WTC11 (cell line): ENCODE data around the gene IQSEC1. TPM values are rescaled to one million over a fixed set of nuclear protein-coding genes. Genes with fewer than 3 reads are reported as not detected.

Experiments
- ATAC-seq: fragments of 200-7000 bp; cut with Tn5 transposase; 2 replicates; pipeline ENCODE4 v1.10.0; 2021; ENCODE audit warnings: mild to moderate bottlenecking, moderate library complexity
- CTCF ChIA-PET: fragments of 300-600 bp; sonication (Branson Sonifier 250); formaldehyde crosslinking; loops from one replicate; lab custom pipeline; 2021; ENCODE audit warnings: antibody characterized with exemption; lab: Charles Lee
- POLR2A ChIA-PET: fragments of 350-600 bp; sonication (Branson Sonifier 250); formaldehyde crosslinking; loops from one replicate; lab custom pipeline; 2021; ENCODE audit warnings: antibody characterized with exemption; lab: Charles Lee
- DNase-seq: peaks from one replicate; pipeline ENCODE4 v3.0.0; 2021; ENCODE audit warnings: low spot score
- H3K27ac Mint-ChIP-seq: 2 replicates; pipeline ENCODE4 v1.8.0; 2021; ENCODE audit warnings: mixed read lengths
- H3K27me3 Mint-ChIP-seq: 2 replicates; pipeline ENCODE4 v1.8.0; 2021; ENCODE audit warnings: low read depth, mild to moderate bottlenecking, moderate library complexity, mixed read lengths
- H3K36me3 Mint-ChIP-seq: 2 replicates; pipeline ENCODE4 v1.8.0; 2021; ENCODE audit warnings: mixed read lengths
- H3K4me1 Mint-ChIP-seq: 2 replicates; pipeline ENCODE4 v1.8.0; 2022; ENCODE audit warnings: mixed read lengths
- H3K4me3 Mint-ChIP-seq: 2 replicates; pipeline ENCODE4 v1.8.0; 2021; ENCODE audit warnings: mild to moderate bottlenecking, moderate library complexity, mixed read lengths
- H3K9me3 Mint-ChIP-seq: 2 replicates; pipeline ENCODE4 v1.8.0; 2021; ENCODE audit warnings: mixed read lengths
- CREM ChIP-seq: sonication (generic); formaldehyde crosslinking; IDR thresholded peaks from 2 replicates; pipeline ENCODE4 v1.8.1; 2022; ENCODE audit warnings: mild to moderate bottlenecking, missing genetic modification reagents, moderate library complexity
- ELF4 ChIP-seq: sonication (generic); formaldehyde crosslinking; IDR thresholded peaks from 2 replicates; pipeline ENCODE4 v1.8.1; 2022; ENCODE audit warnings: low read depth, mild to moderate bottlenecking, moderate library complexity, missing genetic modification reagents
- ETV6 ChIP-seq: sonication (generic); formaldehyde crosslinking; IDR thresholded peaks from 2 replicates; pipeline ENCODE4 v1.8.1; 2022; ENCODE audit warnings: mild to moderate bottlenecking, missing genetic modification reagents
- MXD4 ChIP-seq: fragments of 250-450 bp; sonication (Bioruptor Pico); IDR thresholded peaks from 2 replicates; pipeline ENCODE4 v1.8.0; 2021; ENCODE audit warnings: mild to moderate bottlenecking, moderate library complexity, borderline replicate concordance
- PRRX2 ChIP-seq: fragments of 250-450 bp; sonication (Bioruptor Pico); IDR thresholded peaks from 2 replicates; pipeline ENCODE4 v1.8.0; 2021; ENCODE audit warnings: mild to moderate bottlenecking
- ZNF219 ChIP-seq: sonication (generic); formaldehyde crosslinking; IDR thresholded peaks from 2 replicates; pipeline ENCODE4 v1.8.0; 2023; ENCODE audit warnings: missing genetic modification reagents, mild to moderate bottlenecking, borderline replicate concordance
- ZNF263 ChIP-seq: sonication (generic); formaldehyde crosslinking; IDR thresholded peaks from 2 replicates; pipeline ENCODE4 v1.8.1; 2022; ENCODE audit warnings: low read depth, mild to moderate bottlenecking, moderate library complexity, missing genetic modification reagents
- ZNF416 ChIP-seq: fragments of 250-450 bp; sonication (Bioruptor Pico); IDR thresholded peaks from 2 replicates; pipeline ENCODE4 v1.9.0; 2021; ENCODE audit warnings: mild to moderate bottlenecking, inconsistent platforms
- ZNF423 ChIP-seq: fragments of 250-450 bp; sonication (Bioruptor Pico); IDR thresholded peaks from 2 replicates; pipeline ENCODE4 v2.1.2; 2022; ENCODE audit warnings: mild to moderate bottlenecking, moderate library complexity
- ZNF671 ChIP-seq: fragments of 250-450 bp; sonication (Bioruptor Pico); IDR thresholded peaks from 2 replicates; pipeline ENCODE4 v1.8.0; 2021; ENCODE audit warnings: mild to moderate bottlenecking
- total RNA-seq: library from RNA; stranded (reverse); gene quantifications from 3 replicates; pipeline ENCODE4 v1.2.3, GENCODE V29; 2021
- TF ChIP-seq, protein P1 (sequence below): fragments of 250-450 bp; sonication (Bioruptor Pico); IDR thresholded peaks from 2 replicates; pipeline ENCODE4 v1.9.0; 2021; ENCODE audit warnings: mild to moderate bottlenecking, borderline replicate concordance
- TF ChIP-seq, protein P2 (sequence below): sonication (generic); formaldehyde crosslinking; IDR thresholded peaks from 2 replicates; pipeline ENCODE4 v1.8.0; 2023; ENCODE audit warnings: mild to moderate bottlenecking, missing genetic modification reagents
- TF ChIP-seq, protein P3 (sequence below): sonication (generic); formaldehyde crosslinking; IDR thresholded peaks from 2 replicates; pipeline ENCODE4 v1.8.0; 2023; ENCODE audit warnings: missing genetic modification reagents
- TF ChIP-seq, protein P4 (sequence below): sonication (generic); formaldehyde crosslinking; IDR thresholded peaks from 2 replicates; pipeline ENCODE4 v1.8.1; 2023; ENCODE audit warnings: mild to moderate bottlenecking, missing genetic modification reagents, moderate library complexity
- TF ChIP-seq, protein P5 (sequence below): fragments of 250-450 bp; sonication (Bioruptor Pico); IDR thresholded peaks from 2 replicates; pipeline ENCODE4 v1.9.0; 2021; ENCODE audit warnings: moderate library complexity, mild to moderate bottlenecking, inconsistent platforms, borderline replicate concordance
- TF ChIP-seq, protein P6 (sequence below): sonication (generic); formaldehyde crosslinking; IDR thresholded peaks from 2 replicates; pipeline ENCODE4 v1.8.1; 2022; ENCODE audit warnings: missing genetic modification reagents, borderline replicate concordance

IQSEC1 gene
- total RNA-seq, 1 experiment from 2014 or later: 35.0 TPM

DNA sequence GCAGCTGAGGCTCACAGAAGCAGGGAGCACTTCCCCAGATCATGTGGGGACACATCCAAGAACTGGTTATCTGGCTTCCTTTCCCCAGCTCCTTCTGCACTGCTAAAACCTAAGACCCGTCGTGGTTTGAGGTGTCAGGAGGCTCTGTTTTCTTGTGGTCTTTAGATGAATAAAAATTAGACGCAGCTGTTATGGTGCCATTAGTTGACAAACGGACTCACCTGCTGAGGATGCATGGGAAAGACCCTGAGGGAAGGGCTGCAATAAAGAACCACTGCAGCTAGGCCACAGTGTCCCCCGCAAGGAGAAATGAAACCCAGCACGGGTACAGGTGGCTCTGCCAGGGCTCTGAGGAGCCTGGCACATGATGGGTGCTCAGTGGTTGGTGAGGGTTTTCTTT is 99.4 kb downstream of the IQSEC1 start:
- no peaks in the 10 kb centered on the region for H3K36me3 Mint-ChIP-seq
- no peak overlapping the region for H3K4me3 Mint-ChIP-seq
- POLR2A ChIA-PET: no interaction called here
- DNase-seq (no peak), ATAC-seq (no peak)
- H3K9me3 Mint-ChIP-seq: no peaks in the 10 kb centered on the region
- CTCF ChIA-PET: interaction anchor here (1.0 to 1.2 kb wide), 2 partner anchors 10 to 21 kb away, joined by 3 to 5 read pairs; no protein-coding TSS in a partner anchor
- TF ChIP-seq PRRX2 (no peak), MXD4 (CRISPR knock-in tag) (no peak), CREM (CRISPR knock-in tag) (no peak), ETV6 (CRISPR knock-in tag) (no peak), ZNF219 (CRISPR knock-in tag) (no peak), ZNF671 (CRISPR knock-in tag) (no peak)
- TF ChIP-seq, protein P1, sequence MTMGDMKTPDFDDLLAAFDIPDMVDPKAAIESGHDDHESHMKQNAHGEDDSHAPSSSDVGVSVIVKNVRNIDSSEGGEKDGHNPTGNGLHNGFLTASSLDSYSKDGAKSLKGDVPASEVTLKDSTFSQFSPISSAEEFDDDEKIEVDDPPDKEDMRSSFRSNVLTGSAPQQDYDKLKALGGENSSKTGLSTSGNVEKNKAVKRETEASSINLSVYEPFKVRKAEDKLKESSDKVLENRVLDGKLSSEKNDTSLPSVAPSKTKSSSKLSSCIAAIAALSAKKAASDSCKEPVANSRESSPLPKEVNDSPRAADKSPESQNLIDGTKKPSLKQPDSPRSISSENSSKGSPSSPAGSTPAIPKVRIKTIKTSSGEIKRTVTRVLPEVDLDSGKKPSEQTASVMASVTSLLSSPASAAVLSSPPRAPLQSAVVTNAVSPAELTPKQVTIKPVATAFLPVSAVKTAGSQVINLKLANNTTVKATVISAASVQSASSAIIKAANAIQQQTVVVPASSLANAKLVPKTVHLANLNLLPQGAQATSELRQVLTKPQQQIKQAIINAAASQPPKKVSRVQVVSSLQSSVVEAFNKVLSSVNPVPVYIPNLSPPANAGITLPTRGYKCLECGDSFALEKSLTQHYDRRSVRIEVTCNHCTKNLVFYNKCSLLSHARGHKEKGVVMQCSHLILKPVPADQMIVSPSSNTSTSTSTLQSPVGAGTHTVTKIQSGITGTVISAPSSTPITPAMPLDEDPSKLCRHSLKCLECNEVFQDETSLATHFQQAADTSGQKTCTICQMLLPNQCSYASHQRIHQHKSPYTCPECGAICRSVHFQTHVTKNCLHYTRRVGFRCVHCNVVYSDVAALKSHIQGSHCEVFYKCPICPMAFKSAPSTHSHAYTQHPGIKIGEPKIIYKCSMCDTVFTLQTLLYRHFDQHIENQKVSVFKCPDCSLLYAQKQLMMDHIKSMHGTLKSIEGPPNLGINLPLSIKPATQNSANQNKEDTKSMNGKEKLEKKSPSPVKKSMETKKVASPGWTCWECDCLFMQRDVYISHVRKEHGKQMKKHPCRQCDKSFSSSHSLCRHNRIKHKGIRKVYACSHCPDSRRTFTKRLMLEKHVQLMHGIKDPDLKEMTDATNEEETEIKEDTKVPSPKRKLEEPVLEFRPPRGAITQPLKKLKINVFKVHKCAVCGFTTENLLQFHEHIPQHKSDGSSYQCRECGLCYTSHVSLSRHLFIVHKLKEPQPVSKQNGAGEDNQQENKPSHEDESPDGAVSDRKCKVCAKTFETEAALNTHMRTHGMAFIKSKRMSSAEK (CRISPR knock-in tag): no peak
- TF ChIP-seq, protein P2, sequence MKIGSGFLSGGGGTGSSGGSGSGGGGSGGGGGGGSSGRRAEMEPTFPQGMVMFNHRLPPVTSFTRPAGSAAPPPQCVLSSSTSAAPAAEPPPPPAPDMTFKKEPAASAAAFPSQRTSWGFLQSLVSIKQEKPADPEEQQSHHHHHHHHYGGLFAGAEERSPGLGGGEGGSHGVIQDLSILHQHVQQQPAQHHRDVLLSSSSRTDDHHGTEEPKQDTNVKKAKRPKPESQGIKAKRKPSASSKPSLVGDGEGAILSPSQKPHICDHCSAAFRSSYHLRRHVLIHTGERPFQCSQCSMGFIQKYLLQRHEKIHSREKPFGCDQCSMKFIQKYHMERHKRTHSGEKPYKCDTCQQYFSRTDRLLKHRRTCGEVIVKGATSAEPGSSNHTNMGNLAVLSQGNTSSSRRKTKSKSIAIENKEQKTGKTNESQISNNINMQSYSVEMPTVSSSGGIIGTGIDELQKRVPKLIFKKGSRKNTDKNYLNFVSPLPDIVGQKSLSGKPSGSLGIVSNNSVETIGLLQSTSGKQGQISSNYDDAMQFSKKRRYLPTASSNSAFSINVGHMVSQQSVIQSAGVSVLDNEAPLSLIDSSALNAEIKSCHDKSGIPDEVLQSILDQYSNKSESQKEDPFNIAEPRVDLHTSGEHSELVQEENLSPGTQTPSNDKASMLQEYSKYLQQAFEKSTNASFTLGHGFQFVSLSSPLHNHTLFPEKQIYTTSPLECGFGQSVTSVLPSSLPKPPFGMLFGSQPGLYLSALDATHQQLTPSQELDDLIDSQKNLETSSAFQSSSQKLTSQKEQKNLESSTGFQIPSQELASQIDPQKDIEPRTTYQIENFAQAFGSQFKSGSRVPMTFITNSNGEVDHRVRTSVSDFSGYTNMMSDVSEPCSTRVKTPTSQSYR (CRISPR knock-in tag): no peak
- TF ChIP-seq, protein P3, sequence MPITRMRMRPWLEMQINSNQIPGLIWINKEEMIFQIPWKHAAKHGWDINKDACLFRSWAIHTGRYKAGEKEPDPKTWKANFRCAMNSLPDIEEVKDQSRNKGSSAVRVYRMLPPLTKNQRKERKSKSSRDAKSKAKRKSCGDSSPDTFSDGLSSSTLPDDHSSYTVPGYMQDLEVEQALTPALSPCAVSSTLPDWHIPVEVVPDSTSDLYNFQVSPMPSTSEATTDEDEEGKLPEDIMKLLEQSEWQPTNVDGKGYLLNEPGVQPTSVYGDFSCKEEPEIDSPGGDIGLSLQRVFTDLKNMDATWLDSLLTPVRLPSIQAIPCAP (CRISPR knock-in tag): no peak
- TF ChIP-seq, protein P4, sequence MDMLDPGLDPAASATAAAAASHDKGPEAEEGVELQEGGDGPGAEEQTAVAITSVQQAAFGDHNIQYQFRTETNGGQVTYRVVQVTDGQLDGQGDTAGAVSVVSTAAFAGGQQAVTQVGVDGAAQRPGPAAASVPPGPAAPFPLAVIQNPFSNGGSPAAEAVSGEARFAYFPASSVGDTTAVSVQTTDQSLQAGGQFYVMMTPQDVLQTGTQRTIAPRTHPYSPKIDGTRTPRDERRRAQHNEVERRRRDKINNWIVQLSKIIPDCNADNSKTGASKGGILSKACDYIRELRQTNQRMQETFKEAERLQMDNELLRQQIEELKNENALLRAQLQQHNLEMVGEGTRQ: no peak
- H3K27me3 Mint-ChIP-seq: peaks cover 10% of the 10 kb centered on the region
- H3K27ac Mint-ChIP-seq: no peak overlapping the region
- peaks cover 20% of the 10 kb centered on the region for H3K4me1 Mint-ChIP-seq

DNA sequence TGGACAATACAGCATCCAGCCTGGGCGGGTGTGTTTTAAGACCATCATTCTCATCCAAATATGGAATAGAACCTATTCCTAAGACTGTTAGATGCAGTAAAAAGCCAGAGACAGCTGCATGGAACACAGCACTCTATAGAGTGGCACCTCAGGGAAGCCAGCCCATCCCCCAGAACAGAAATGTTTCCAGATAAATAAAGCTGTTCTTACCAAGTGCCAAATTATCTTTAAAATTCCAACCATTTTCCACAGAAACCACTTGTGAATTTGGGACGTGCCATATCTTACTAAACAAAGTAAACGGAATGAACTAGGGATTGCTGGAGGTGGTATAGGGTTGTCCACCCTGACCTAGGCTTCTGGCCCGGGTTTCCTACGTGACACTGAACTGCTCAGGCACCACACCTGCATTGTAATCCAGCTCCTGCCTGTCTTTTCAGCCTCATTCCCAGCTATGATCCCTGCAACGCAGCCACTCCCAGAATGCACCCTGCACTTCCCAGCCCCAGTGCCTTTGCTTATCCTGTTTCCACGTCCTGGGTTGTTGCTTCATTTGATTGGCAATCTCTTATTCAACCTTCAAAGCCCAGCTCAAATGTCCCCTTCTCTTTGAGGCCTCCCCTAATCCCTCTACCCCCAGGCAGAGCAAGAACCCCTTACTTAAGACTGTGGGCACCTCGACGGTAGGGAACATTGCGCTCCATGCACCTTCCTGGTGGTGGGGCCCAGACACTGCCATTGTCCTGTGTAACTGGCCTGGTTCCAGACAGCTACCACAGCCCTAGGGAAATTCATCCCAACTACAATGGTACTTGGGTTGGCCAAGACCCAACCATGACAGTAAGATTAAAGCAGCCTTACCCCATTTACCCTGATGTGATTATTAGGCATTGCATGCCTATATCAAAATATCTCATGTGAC is 100.2 kb downstream of the IQSEC1 start:
- DNase-seq (no peak), ATAC-seq (no peak)
- Mint-ChIP-seq H3K4me3 (no peak overlapping the region), H3K27me3 (peaks cover 16% of the 10 kb centered on the region), H3K36me3 (no peaks in the 10 kb centered on the region), H3K9me3 (no peaks in the 10 kb centered on the region), H3K4me1 (peaks cover 20% of the 10 kb centered on the region), H3K27ac (no peak overlapping the region)
- ChIA-PET CTCF (interaction anchor here (1.1 to 1.9 kb wide), 4 partner anchors 10 to 22 kb away, joined by 3 to 12 read pairs (median 6); no protein-coding TSS in a partner anchor), POLR2A (no interaction called here)
- TF ChIP-seq PRRX2 (no peak), ELF4 (CRISPR knock-in tag) (no peak), ZNF263 (no peak), ZNF416 (no peak), ZNF219 (CRISPR knock-in tag) (no peak), ZNF423 (CRISPR knock-in tag) (no peak)
- TF ChIP-seq, protein P5, sequence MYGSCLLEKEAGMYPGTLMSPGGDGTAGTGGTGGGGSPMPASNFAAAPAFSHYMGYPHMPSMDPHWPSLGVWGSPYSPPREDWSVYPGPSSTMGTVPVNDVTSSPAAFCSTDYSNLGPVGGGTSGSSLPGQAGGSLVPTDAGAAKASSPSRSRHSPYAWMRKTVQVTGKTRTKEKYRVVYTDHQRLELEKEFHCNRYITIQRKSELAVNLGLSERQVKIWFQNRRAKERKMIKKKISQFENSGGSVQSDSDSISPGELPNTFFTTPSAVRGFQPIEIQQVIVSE (CRISPR knock-in tag): no peak
- TF ChIP-seq, protein P6, sequence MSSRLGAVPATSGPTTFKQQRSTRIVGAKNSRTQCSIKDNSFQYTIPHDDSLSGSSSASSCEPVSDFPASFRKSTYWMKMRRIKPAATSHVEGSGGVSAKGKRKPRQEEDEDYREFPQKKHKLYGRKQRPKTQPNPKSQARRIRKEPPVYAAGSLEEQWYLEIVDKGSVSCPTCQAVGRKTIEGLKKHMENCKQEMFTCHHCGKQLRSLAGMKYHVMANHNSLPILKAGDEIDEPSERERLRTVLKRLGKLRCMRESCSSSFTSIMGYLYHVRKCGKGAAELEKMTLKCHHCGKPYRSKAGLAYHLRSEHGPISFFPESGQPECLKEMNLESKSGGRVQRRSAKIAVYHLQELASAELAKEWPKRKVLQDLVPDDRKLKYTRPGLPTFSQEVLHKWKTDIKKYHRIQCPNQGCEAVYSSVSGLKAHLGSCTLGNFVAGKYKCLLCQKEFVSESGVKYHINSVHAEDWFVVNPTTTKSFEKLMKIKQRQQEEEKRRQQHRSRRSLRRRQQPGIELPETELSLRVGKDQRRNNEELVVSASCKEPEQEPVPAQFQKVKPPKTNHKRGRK (CRISPR knock-in tag): no peak
